NCI-H2107 (cell line): ENCODE data around the gene PSMC6.
"Not testable (repeated sequence)": the region's sequence is repeated elsewhere in the genome, so short reads cannot be mapped to it uniquely, and the experiment has no call there.

ENCODE experiments used
- DNase-seq: peaks from one replicate; lab custom pipeline; 2025; lab: John Stamatoyannopoulos, UW

PSMC6 gene

DNA sequence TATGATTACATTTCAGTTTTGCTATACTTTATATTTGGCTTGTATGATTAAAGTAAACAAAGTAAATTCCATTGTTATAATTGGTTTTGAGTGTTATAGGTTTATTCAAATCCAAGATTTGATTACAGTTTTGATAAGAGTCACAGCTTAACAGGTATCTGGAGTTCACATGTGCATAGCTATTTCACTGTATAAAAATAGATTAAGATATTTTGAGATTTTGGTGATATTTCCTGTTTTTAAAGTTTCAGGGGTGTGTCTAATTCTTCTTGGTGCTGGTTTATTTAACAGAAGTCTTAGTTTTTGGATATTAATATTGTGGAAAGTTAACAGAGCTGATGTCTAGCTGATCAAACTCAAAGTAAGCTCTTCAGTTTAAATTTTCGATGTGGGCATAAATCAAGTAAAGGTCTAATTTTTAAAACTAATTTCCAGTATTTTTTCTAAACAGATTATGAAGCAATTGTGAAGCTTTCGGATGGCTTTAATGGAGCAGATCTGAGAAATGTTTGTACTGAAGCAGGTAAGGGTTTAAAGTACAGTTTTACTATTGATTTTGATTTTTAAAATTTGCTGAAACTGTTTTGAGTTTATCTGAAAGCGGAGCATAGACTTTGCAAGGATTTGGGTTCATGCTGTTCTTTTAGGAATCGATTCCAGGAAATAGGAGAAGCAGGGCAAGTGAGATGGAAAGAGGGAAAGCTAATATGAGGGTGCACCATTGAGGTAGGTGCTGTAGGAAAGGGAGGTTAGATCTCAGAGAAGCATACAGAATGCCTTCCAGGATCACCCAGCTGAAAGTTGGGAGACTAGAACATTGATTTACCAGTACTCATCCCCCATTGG lies 16.7 kb downstream of the PSMC6 start:
- no peak for DNase-seq

DNA sequence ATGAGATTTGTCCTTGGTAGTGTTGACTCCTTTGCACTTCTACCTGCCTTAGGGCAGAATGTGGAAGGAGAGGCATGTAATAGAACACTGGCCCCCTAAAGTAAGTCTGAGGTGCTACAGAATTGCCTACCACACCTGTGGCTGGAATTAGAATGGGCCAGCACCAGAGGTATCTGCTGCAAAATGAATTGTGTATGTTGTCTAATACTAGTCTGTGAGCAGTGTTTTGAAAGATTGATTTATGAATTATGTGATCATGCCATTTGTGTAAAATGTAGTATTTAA lies 17.3 kb downstream of the PSMC6 start:
- no peak for DNase-seq

DNA sequence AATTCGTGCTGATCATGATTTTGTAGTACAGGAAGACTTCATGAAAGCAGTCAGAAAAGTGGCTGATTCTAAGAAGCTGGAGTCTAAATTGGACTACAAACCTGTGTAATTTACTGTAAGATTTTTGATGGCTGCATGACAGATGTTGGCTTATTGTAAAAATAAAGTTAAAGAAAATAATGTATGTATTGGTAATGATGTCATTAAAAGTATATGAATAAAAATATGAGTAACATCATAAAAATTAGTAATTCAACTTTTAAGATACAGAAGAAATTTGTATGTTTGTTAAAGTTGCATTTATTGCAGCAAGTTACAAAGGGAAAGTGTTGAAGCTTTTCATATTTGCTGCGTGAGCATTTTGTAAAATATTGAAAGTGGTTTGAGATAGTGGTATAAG lies 20.5 kb downstream of the PSMC6 start:
- DNase-seq, result not testable (repeated sequence)

DNA sequence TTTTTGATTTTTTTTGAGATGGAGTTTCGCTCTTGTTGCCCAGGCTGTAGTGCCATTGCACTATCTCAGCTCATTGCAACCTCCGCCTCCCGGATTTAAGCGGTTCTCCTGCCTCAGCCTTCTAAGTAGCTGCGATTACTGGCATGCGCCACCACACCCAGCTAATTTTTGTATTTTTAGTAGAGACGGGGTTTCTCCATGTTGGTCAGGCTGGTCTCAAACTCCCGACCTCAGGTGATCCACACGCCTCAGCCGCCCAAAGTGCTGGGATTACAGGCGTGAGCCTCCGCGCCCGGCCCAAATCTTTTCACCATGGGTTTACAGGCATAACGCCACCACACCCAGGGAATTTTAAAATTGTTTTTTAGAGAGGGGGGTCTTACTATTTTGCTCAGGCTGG lies 22.0 kb downstream of the PSMC6 start:
- DNase-seq, result not testable (repeated sequence)

DNA sequence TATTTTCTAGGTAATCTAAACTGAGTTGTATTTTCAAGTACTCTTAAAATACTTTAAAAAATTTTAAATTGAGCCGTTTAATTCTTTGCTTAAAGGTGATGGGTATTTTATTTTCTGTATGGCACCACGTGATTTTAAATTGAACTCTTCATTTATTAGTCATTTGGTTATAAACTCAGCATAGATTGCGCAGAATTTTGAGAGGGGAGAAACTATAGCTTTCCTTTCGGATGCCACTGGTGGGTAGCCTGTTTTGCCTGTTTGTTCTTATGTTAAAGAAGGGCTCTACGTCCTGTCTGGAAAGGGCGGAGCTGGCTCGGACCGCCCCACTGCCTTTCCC lies 22.6 kb downstream of the PSMC6 start:
- no peak for DNase-seq

DNA sequence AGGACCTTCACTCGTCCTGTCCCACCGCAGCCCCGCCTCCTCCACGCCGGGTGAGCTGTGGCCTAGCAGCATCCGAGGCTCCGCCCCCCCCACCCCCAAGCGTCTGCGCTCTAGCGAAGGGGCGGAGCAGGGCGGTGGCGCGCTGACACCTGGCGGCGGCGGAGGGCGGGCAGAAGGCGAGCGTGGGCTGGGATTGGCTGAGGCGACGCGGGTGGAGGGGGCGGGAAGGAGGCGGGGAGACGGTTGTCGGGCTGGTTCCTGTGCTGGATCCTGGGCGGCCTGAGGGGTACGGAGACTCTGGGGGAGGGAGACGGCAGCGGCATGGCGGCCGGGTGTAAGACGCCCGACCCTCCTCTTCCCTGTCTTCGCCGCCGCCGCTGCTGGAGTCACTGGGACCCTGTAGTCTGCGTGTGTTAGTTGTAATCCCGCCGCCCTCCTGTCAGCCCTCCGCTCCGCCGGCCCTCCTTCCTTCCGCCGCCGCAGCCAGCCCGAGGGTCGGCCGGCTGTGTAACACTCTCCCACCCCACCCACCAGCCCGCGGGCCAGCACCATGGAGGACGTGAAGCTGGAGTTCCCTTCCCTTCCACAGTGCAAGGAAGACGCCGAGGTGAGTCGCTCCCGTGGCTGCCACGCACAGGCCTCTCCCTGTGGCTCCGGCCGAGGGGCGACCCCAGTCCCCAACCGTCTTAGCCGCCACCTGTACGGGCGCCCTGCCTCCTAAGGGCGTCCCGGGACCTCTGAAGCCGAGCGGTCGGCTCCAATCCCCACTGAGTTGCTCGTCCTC lies 23.1 kb downstream of the PSMC6 start, which contains the start of gene STYX:
Gene STYX (plus strand): TSS at position 242 of the 784 bp plus-strand sequence. CDS start 309 bp downstream, at position 551.
- peak; percentile 99 for DNase-seq

DNA sequence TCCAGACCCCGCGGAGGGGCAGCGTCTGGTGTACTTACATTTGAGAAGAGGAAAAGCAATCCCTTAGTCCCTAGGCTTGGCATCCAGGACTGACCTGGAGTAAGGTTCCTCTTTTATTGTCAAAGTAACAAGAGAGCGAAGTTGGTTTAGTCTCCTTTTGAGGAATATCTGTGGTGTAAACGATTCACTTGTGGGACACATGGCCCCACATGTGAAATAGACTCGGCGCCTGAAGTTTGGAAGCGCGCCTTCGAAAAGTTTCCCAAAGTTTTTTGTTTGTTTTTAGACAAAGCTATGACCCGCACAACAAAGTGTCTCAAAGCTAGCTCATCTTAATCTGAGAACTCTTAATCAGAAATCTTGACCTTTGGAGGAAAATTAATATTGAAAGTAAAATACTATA lies 23.7 kb downstream of the PSMC6 start:
- DNase-seq, result peak; percentile 28

DNA sequence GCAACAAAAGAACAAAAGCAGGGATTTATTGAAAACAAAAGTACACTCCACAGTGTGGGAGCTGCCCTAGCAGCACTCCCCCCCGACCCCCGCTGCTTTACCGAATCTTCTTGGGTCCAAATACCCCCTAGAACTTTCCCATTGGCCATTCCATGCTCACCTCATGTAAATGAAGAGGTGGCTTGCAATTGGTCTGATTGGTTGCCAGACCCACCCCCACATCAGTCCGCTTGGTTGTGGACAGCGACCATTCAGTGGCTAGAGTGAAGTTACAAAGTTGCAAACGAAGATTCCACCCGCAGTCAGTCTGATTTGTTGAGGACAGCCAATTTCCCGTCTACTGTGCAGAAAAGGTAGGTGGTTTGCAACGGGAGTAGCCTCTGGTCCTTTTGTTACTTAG lies 26.8 kb downstream of the PSMC6 start:
- DNase-seq, result no peak

DNA sequence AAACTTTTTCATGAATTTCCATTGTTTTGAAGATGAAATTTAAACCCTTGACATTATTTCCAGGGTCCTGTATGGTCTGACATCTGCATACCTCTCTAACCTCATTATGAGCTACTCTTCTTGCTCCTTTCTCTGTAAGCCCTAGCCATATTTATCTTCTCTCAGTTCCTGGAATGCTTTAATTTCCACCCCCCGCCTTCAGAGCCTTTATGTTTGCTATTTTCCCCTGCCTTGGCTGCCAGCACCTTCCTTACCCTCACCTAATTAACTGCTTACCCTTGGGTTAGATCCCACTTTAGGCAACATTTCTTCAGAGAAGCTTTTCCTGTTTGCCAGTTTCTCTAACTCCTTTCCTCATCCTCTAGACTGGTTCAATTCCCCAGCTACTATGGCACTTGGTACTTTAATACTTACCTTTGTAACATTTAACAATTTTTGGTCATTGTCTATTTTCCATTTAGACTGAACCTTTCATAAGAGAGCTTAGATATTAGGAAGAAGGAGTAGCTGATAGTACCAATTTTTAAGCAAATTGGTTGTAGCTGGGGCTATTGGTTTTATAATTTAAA lies 29.0 kb downstream of the PSMC6 start:
- no peak for DNase-seq

DNA sequence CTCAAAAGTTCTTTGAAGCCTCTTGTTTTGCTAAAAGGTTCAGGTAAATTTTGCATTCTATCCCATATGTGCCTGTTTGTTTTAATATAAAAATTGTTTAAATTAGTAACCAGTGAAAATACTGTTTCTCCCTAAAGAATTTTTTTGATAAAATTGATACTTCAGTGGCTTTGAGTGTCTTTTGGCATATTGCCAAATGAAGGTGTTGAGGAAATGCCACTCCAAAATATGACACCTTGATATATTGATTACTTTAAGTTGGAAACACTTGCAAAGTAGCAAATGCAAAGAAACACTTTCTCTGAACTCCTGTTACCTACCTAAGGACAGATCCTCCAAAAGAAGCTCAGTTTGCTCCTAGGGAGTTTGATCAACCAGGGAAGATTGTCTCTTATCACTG lies 31.4 kb downstream of the PSMC6 start:
- no peak for DNase-seq

DNA sequence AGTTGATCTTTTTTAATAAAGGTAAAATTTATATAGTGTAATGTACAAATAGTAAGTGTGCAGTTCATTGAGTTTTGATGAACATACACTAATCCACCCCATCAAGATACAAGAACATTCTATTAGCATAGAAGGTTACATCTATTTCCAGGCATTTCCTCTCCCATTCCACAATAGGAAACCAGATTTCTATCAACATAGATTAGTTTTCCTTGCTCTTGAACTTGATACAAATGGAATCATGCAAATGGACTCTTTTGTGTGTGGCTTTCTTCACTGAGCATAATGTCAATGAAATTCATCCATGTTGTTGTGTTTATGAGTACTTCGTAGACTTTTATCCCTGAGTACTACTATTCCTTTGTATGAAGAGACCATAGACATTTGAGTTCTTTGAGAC lies 33.8 kb downstream of the PSMC6 start:
- no peak for DNase-seq

DNA sequence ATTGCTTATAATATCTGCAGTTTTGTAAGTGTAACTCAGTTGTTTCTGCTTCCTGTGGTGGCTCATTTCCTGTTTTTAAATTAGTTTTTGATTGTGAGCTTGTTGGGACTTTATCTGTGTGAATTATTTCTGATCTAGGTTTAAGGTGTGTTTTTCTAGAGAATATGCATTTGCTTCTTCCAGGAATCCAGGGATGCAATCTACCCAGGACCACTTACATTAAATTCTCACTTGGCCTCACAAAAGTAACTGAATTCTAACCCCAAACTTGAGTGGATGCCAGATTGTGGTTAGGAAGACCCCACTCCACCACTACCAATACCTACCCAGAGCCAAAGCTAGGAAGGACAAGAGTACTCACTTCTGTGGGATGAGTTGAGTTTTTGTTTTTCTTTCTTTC lies 34.9 kb downstream of the PSMC6 start:
- no peak for DNase-seq

DNA sequence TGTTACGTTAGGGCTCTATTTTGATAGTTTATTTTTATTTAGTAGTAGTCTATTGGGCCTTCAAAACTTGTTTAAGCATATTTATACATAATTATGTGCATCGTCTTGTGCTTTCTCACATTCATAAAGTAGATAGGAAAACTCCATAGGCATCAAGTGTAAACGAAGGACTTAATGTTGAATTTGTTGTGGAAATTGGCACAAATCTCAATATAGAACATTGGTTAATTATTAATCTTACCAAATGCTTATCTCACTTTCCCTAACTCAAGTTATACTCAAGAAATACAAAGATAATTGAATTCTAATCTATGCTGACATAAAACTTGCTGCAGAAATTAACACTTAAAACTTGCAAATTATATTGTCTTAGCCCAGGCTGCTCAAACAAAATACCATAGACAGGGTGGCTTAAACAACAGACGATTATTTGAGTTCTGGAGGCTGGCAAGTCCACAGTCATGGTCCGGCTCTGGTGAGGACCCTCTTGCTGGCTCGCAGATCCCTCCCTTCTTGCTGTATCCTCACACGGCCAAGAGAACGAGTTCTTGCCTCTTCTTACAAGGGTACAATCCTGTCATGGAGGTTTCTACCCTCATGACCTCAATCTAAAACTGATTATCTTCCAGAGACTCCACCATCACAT lies 41.8 kb downstream of the PSMC6 start:
- DNase-seq, result no peak

DNA sequence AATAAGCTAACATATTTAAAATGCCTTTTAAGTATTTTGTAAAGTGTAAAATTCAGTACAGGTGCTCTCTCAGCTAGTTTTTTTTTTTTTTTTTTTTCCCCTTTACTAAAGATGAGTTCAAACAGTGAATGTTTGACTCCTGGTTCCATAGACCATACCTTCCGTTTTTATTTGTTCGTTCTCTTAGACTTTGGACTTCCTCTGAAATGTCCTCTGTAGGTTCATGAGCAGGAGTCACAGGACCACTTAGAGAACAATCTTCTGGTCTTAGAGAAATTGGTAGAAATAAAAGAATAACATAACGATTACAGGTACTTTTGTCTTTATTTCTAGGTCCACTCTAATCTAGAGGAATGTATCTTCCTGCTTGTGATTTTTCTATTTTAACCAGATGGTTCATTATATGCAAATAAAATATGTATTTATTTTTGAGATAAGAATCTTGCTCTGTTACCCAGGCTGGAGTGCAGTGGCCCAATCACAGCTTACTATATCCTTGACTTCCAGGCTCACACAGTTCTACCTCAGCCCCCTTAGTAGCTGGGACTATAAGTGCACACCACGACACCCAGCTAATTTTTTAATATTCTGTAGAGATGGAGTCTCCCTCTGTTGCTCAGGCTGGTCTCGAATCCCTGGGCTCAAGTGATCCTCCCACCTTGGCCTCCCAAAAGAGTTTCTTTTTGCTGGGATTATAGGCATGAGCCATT lies 48.8 kb downstream of the PSMC6 start:
- DNase-seq, result no peak

DNA sequence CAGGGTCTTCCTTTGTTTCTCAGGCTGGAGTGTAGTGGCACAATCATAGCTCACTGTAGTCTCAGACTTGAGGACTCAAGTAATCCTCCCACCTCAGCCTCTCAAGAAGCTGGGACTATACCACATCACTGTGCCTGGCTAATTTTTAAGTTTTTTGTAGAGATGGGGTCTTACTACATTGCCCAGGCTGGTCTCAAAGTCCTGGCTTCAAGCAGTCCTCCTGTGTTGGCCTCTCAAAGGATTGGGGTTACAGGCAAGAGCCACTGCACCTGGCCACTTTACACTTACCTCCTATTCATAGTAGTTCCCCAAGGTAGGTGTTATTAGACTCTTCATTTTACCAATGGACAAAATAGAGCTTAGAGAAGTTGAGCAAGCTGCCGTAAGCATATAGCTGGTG lies 52.1 kb downstream of the PSMC6 start:
- no peak for DNase-seq

DNA sequence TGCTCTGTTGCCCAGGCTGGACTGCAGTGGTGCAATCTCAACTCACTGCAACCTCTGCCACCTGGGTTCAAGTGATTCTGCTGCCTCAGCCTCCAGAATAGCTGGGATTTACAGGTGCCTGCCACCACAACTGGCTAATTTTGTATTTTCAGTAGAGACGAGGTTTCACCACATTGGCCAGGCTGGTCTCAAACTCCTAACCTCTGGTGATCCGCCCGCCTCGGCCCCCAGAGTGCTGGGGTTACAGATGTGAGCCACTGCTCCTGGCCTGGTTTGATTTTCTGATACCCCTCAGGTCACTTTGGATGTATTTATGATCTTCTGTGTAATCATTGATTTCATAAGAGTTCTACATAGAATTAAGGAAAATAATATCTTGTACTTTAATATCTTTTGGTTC lies 55.9 kb downstream of the PSMC6 start:
- not testable (repeated sequence) for DNase-seq

DNA sequence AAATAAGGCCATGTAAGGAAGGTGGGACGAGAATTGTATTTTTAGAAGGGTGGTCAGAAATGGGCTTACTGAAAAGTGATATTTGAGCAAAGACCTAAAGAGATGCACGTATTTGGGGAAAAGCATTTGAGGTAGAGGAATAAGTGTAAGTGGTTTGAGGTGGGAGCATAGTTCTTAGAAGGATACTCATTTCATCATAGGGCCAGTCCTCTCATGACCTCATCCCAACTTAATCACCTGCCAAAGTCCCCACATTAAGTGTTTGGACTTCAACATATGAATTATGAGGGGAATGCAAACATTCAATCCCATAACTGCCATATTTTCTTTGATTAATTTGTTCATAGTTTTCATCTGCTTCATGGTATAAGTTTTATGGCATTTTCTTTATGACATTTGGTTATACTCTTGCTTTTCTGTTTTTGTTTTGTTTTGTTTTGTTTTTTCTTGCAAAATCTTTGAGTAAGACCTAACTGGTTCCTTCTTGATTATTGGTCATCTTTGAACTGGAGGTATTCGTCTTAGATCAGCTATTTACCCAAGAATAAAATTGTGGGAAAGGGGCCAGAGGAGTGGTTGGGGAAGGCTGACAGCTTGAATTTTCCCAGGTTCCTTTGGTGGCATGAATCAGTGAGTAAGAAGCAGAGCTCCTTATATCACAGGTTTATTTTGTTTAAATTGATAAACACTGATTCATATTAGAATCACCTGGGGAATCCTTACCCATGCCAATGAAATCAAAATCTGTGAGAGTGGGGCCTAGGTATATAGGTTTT lies 60.2 kb downstream of the PSMC6 start:
- DNase-seq, result no peak

DNA sequence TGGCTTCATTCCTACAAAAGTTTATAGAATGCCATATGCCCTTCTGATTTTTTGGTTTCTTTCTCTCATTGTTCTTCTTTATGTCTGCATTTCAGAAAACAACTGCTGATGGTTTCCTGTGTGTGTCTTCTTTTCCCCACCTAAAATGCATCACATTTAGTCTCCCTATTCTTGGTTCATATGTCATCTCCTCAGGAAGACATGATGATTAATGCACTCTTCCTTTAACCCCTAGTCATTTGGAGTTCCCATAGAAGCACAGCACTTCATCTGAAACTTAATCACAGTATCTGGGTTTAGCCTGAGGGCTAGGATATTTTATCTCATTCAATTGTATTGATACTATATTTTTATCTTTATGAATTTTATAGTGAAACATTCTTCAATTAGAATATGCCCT lies 62.9 kb downstream of the PSMC6 start:
- DNase-seq, result no peak

DNA sequence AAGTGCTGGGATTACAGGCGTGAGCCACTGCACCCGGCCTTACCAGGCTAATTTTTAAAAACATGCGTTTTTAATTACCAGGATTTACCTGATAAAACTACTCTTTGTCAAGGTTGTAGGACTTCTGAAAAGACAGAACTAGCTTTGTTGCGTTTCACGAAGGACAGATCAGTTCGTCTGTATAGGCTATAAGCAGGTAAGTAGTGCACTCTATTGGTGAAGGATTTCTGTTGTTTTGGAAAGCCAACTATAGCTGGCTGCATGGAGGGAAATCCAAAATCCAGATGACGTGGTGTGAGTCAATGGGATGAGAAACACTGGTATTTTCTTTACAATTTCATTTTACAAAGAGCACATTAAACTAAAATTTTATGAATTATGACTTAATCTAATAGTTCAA lies 69.8 kb downstream of the PSMC6 start:
- no peak for DNase-seq
